Mucosa of rectum (tissue), 2 donors: ENCODE results near the gene OPRM1.
"Not testable (repeated sequence)": the region's sequence is repeated elsewhere in the genome, so short reads cannot be mapped to it uniquely, and the experiment has no call there.

ENCODE experiments used
- H3K27ac ChIP-seq, 2 donors: one replicate each; pipeline ENCODE4 v1.7.0; 2013; ENCODE audit warnings: inconsistent platforms in 2 of 2, low read depth in 2 of 2, low read length in 2 of 2
- H3K27me3 ChIP-seq, 2 donors: one replicate each; pipeline ENCODE4 v1.7.0; 2013; ENCODE audit warnings: low read length in 2 of 2; ENCODE audit not compliant: control insufficient read depth in 2 of 2, insufficient read depth in 2 of 2
- H3K36me3 ChIP-seq, 2 donors: one replicate each; pipeline ENCODE4 v1.7.0; 2013; ENCODE audit warnings: low read length in 2 of 2; ENCODE audit not compliant: control insufficient read depth in 2 of 2, insufficient read depth in 2 of 2
- H3K4me1 ChIP-seq, 2 donors: one replicate each; pipeline ENCODE4 v1.7.0; 2013; ENCODE audit warnings: low read length in 2 of 2, mild to moderate bottlenecking in 1 of 2; ENCODE audit not compliant: control insufficient read depth in 2 of 2, insufficient read depth in 2 of 2
- H3K4me3 ChIP-seq, 2 donors: one replicate each; pipeline ENCODE4 v1.7.0; 2013; ENCODE audit warnings: low read length in 2 of 2
- H3K9ac ChIP-seq, 2 donors: one replicate each; pipeline ENCODE4 v1.7.0; 2013; ENCODE audit warnings: low read length in 2 of 2, low read depth in 1 of 2, mild to moderate bottlenecking in 1 of 2
- H3K9me3 ChIP-seq, 2 donors: one replicate each; pipeline ENCODE4 v1.7.0; 2013; ENCODE audit warnings: low read length in 2 of 2; ENCODE audit not compliant: control insufficient read depth in 2 of 2
- donor health status: healthy.
- donor health status: Normal muscosa, but diverticular disease.

Gene OPRM1

DNA sequence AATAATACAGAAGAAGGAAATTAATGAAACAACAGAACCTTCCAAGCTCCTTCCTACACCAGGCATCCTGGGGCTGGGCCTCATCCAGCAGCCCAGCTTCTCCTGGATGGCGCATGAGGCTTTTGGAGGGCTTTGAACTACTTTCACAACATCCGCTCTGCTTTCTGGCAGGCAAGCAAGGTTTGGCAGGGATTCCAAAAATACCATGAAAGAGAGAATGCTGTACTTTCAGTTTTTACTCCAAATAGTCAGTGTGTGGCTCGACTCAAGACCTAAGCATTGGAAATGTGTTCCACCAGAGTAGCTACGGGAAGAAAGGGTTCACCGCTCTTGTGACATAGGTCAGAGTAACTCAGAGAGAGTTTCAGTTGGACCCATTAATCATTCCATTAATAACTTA is 125.4 kb downstream of the OPRM1 start:
- H3K27me3 ChIP-seq: no peaks in the 10 kb centered on the region
- H3K9me3 ChIP-seq: no peaks in the 10 kb centered on the region
- H3K4me1 ChIP-seq: peaks cover 0 to 2% of the 10 kb centered on the region in 2 donors
- H3K4me3 ChIP-seq: no peak overlapping the region
- peaks cover 0 to 2% of the 10 kb centered on the region in 2 donors for H3K36me3 ChIP-seq
- H3K9ac ChIP-seq: no peak overlapping the region
- H3K27ac ChIP-seq: no peak overlapping the region

DNA sequence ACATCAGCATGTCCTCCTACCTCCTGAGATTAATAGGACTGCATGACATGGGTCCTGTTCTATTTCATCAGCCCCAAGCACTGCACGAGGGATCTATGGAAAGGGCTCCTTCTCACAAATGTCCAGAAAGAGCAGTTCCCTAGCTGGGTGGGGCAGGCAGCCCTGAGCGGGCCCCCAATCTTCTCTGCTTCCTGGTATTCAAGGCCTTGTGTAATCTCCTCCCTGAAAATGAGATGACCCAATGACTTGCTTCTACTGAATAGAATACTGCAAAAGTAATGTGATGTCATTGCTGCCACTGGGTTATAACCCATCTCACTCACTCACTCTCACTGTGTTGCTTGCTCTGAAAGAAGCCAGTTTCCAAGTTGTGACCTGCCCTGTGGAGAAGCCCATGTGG is 126.4 kb downstream of the OPRM1 start:
- Histone ChIP-seq H3K4me3 (no peak overlapping the region), H3K36me3 (peaks cover 0 to 2% of the 10 kb centered on the region in 2 donors), H3K27ac (no peak overlapping the region), H3K9me3 (no peaks in the 10 kb centered on the region), H3K9ac (no peak overlapping the region), H3K4me1 (peaks cover 0 to 2% of the 10 kb centered on the region in 2 donors), H3K27me3 (no peaks in the 10 kb centered on the region)

DNA sequence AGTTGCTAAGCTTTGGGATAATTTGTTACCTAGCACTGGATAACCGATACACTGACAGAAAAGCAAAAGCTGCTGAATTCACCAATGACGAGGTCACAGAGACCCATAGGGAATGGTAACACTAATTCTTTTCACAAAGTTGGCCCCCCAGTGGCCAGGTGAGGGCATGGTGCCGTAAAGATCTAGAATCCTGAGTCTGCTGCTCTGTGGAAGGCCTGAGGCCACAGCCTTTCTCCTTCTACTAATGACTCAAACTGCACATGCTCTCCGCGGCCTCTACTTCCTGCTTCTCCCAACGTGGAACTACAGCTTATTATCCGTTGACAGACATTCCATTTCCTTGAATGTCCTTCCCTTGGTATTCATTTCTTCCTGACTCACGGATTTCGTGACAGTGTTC is 127.1 kb downstream of the OPRM1 start:
- H3K9me3 ChIP-seq: no peaks in the 10 kb centered on the region
- H3K27me3 ChIP-seq: no peaks in the 10 kb centered on the region
- no peak overlapping the region for H3K27ac ChIP-seq
- no peak overlapping the region for H3K9ac ChIP-seq
- peaks cover 0 to 2% of the 10 kb centered on the region in 2 donors for H3K4me1 ChIP-seq
- no peak overlapping the region for H3K4me3 ChIP-seq
- peaks cover 0 to 2% of the 10 kb centered on the region in 2 donors for H3K36me3 ChIP-seq

DNA sequence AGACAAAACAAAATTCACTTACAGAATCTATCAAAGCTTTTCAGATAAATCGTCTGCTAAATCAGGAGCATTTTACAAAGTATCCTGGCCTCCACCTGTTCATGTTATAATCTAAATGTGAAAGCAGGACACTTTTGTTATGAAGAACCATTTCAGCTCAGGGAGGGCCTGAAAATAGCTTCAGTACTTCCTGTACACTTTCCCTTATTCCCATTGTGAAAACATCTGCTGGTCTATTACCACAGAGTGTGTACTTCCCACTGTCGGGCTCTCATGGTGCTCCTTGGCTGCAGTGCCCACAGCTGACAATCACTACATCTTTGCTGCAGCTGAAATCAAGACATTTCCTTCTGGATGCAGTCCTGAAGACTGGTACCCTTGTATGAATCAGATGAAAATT is 128.1 kb downstream of the OPRM1 start:
- Histone ChIP-seq H3K4me3 (no peak overlapping the region), H3K4me1 (peaks cover 0 to 2% of the 10 kb centered on the region in 2 donors), H3K9ac (no peak overlapping the region), H3K27ac (no peak overlapping the region), H3K27me3 (no peaks in the 10 kb centered on the region), H3K36me3 (peaks cover 0 to 2% of the 10 kb centered on the region in 2 donors), H3K9me3 (no peaks in the 10 kb centered on the region)

GRCh38 chr6:154169193-154169847 is 130.3 kb downstream of the OPRM1 start:
- H3K36me3 ChIP-seq: no peaks in the 10 kb centered on the region
- no peak overlapping the region for H3K9ac ChIP-seq
- H3K4me3 ChIP-seq: no peak overlapping the region
- H3K27me3 ChIP-seq: no peaks in the 10 kb centered on the region
- no peaks in the 10 kb centered on the region for H3K9me3 ChIP-seq
- H3K27ac ChIP-seq: no peak overlapping the region
- peaks cover 0 to 2% of the 10 kb centered on the region in 2 donors for H3K4me1 ChIP-seq

GRCh38 chr6:154170106-154170505 is 131.1 kb downstream of the OPRM1 start:
- peaks cover 0 to 2% of the 10 kb centered on the region in 2 donors for H3K4me1 ChIP-seq
- no peak overlapping the region for H3K9ac ChIP-seq
- H3K27me3 ChIP-seq: no peaks in the 10 kb centered on the region
- H3K9me3 ChIP-seq: no peaks in the 10 kb centered on the region
- H3K36me3 ChIP-seq: no peaks in the 10 kb centered on the region
- H3K27ac ChIP-seq: no peak overlapping the region
- no peak overlapping the region for H3K4me3 ChIP-seq

DNA sequence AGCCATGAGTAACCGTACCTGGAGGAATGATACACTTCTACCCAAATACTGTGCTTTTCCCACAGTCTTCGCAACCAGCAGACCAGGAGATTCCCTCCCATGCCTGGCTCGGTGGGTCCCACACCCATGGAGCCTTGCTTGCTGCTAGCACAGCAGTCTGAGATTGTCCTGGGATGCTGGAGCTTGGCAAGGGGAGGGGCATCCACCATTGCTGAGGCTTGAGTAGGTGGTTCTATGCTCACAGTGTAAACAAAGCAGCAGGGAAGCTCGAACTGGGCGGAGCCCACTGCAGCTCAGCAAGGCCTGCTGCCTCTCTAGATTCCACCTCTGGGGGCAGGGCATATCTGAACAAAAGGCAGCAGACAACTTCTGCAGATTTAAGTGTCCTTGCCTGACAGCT is 133.4 kb downstream of the OPRM1 start:
- not testable (repeated sequence) for H3K9me3 ChIP-seq, H3K27me3 ChIP-seq, H3K4me1 ChIP-seq, H3K9ac ChIP-seq, H3K36me3 ChIP-seq, H3K4me3 ChIP-seq, H3K27ac ChIP-seq

GRCh38 chr6:154179434-154179833 is 140.4 kb downstream of the OPRM1 start:
- H3K27ac ChIP-seq: no peak overlapping the region
- no peaks in the 10 kb centered on the region for H3K27me3 ChIP-seq
- H3K9me3 ChIP-seq: no peaks in the 10 kb centered on the region
- no peaks in the 10 kb centered on the region for H3K4me1 ChIP-seq
- H3K9ac ChIP-seq: no peak overlapping the region
- H3K36me3 ChIP-seq: no peaks in the 10 kb centered on the region
- no peak overlapping the region for H3K4me3 ChIP-seq

DNA sequence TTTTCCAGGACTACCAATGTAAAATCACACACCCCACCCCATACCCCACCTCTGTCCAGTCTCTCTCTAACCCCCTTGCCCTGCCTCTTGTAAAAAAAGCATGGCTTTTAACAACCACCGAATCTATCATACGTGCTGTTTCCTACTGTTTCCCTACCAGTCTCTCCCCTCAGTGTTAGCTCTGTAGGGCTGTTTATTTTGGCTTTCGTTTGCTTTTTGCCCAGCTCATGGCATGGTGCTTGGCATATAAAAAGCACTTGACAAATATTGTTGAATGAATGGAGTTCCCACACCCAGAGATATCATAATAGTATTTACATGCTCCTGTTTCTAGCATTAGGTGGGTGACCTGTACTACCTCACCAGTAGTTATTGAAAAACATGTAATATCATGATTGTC is 148.2 kb downstream of the OPRM1 start:
- Histone ChIP-seq H3K9ac (no peak overlapping the region), H3K4me3 (no peak overlapping the region), H3K4me1 (no peaks in the 10 kb centered on the region), H3K9me3 (no peaks in the 10 kb centered on the region), H3K27me3 (no peaks in the 10 kb centered on the region), H3K36me3 (no peaks in the 10 kb centered on the region), H3K27ac (no peak overlapping the region)

DNA sequence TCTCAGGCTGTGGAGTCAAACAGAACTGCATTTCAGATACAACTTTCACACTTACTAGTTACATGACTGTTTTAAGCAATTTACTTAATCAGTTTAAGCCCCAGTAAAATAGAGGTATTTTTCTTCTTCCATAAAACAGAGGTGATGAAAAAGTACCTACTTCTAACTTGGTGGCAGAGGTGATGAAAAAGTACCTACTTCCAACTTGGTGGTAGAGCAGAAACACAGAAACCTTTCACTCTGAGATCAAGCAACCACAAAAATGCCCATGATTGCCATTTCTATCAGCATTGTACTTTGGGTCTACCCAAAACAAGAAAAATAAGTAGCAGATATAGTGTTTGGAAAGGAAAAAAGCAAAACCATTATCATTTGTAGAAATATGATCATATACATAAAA is 148.7 kb downstream of the OPRM1 start:
- H3K27ac ChIP-seq: no peak overlapping the region
- H3K4me3 ChIP-seq: no peak overlapping the region
- H3K27me3 ChIP-seq: no peaks in the 10 kb centered on the region
- no peaks in the 10 kb centered on the region for H3K9me3 ChIP-seq
- H3K4me1 ChIP-seq: no peaks in the 10 kb centered on the region
- H3K9ac ChIP-seq: no peak overlapping the region
- H3K36me3 ChIP-seq: no peaks in the 10 kb centered on the region
